ENCODE measurements around the gene COA1. TPM values are rescaled to one million over a fixed set of nuclear protein-coding genes. Genes with fewer than 3 reads are reported as not detected.

The COA1 gene
- total and polyA plus RNA-seq, 3 donors from 2014 or later = 36.4 to 80.5 (median 75.7) TPM

- H3K9me3 ChIP-seq = no peaks in the 10 kb centered on the region
- TF ChIP-seq, protein P1, sequence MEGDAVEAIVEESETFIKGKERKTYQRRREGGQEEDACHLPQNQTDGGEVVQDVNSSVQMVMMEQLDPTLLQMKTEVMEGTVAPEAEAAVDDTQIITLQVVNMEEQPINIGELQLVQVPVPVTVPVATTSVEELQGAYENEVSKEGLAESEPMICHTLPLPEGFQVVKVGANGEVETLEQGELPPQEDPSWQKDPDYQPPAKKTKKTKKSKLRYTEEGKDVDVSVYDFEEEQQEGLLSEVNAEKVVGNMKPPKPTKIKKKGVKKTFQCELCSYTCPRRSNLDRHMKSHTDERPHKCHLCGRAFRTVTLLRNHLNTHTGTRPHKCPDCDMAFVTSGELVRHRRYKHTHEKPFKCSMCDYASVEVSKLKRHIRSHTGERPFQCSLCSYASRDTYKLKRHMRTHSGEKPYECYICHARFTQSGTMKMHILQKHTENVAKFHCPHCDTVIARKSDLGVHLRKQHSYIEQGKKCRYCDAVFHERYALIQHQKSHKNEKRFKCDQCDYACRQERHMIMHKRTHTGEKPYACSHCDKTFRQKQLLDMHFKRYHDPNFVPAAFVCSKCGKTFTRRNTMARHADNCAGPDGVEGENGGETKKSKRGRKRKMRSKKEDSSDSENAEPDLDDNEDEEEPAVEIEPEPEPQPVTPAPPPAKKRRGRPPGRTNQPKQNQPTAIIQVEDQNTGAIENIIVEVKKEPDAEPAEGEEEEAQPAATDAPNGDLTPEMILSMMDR (IDR thresholded peaks at IDR 0.05) = no peak
- no peak for TF ChIP-seq POLR2A (IDR thresholded peaks at IDR 0.05)
Measured at GRCh38 chr7:43590862-43591557, 138.3 kb downstream of the COA1 start.

DNA sequence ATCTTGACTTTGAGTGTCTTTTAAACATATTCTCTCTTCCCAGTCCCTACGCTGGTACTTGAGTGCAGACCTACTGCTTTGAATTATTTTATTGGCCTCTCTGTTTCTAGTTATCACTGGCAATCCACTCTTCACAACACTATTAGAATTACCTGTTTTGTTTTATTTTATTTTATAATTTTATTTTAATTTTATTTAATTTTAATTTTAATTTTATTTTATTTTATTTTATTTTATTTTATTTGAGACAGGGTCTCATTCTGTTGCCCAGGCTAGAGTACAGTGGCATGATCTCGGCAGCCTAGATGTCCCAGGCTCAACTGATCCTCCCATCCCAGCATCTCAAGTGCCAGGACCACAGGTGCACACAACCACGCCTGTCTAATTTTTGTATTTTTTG is 139.6 kb downstream of the COA1 start:
- TF ChIP-seq, protein P1 (IDR thresholded peaks at IDR 0.05) = no peak
- TF ChIP-seq POLR2A (IDR thresholded peaks at IDR 0.05) = no peak
- no peaks in the 10 kb centered on the region for H3K4me1 ChIP-seq
- H3K36me3 ChIP-seq (ENCODE audit: low read depth, missing control alignments) = no peaks in the 10 kb centered on the region
- intact Hi-C loops (cut with DNase I; ENCODE audit: low total_unique reads) = no loop called here
- no peaks in the 10 kb centered on the region for H3K27me3 ChIP-seq
- no peak overlapping the region for H3K4me3 ChIP-seq
- 94 to 100% methylated on average over 3 of the region's 3 CpGs for WGBS, 2 donors
- no peak overlapping the region for H3K27ac ChIP-seq
- DNase-seq = no peak
- H3K9me3 ChIP-seq = no peaks in the 10 kb centered on the region

More at GRCh38 chr7:43590862-43591557, 138.3 kb downstream of the COA1 start:
- H3K27me3 ChIP-seq = no peaks in the 10 kb centered on the region
- WGBS, 2 donors = 71 to 84% methylated on average over 2 of the region's 2 CpGs
- no peaks in the 10 kb centered on the region for H3K36me3 ChIP-seq (ENCODE audit: low read depth, missing control alignments)
- H3K4me3 ChIP-seq = no peak overlapping the region
- H3K4me1 ChIP-seq = no peaks in the 10 kb centered on the region
- H3K27ac ChIP-seq = no peak overlapping the region
- intact Hi-C loops (cut with DNase I; ENCODE audit: low total_unique reads) = no loop called here
- no peak for DNase-seq

Other genes starting within 250 kb of the COA1 start
- 10 to 100 TPM; 14.8 to 18.8 TPM for gene STK17A, start 146.4 kb downstream of the COA1 start, total RNA-seq
- 43.2 TPM for gene STK17A, start 146.4 kb downstream of the COA1 start, polyA plus RNA-seq (ENCODE audit: insufficient read depth, low read depth, low replicate concordance)
- 10 to 100 TPM; 16.8 to 20.2 TPM for gene BLVRA, start 29.2 kb upstream of the COA1 start, total RNA-seq
- 33.7 TPM for gene BLVRA, start 29.2 kb upstream of the COA1 start, polyA plus RNA-seq (ENCODE audit: insufficient read depth, low read depth, low replicate concordance)
- 10 to 100 TPM; 71.1 to 80.8 TPM for gene MRPS24, start 140.0 kb upstream of the COA1 start, total RNA-seq
- gene MRPS24, start 140.0 kb upstream of the COA1 start, polyA plus RNA-seq (ENCODE audit: insufficient read depth, low read depth, low replicate concordance) = 115 TPM
- gene URGCP, start 177.1 kb upstream of the COA1 start, total RNA-seq = 10 to 100 TPM; 24.9 to 33.0 TPM
- 20.1 TPM for gene URGCP, start 177.1 kb upstream of the COA1 start, polyA plus RNA-seq (ENCODE audit: insufficient read depth, low read depth, low replicate concordance)
- gene UBE2D4, start 196.9 kb upstream of the COA1 start, total RNA-seq = 10 to 100 TPM; 15.8 to 18.3 TPM
- 18.6 TPM for gene UBE2D4, start 196.9 kb upstream of the COA1 start, polyA plus RNA-seq (ENCODE audit: insufficient read depth, low read depth, low replicate concordance)

Data from testis (tissue), 3 donors.